A673 (cell line): ENCODE data around the gene CMIP.

Source experiments
- CTCF ChIP-seq: fragments of 300-800, 200-600 bp; sonication (generic); conservative IDR thresholded peaks from 2 replicates; pipeline ENCODE4 v1.5.1; 2017; ENCODE audit warnings: low read depth, mild to moderate bottlenecking, antibody characterized with exemption, low read length, moderate library complexity, mixed read lengths
- EZH2 ChIP-seq: fragments of 200-600 bp; sonication (generic); IDR thresholded peaks from 2 replicates; pipeline ENCODE4 v1.6.1; 2017; ENCODE audit warnings: borderline replicate concordance, low read depth, mild to moderate bottlenecking, mixed read lengths, antibody characterized with exemption, low read length; ENCODE audit not compliant: poor library complexity, severe bottlenecking

- TF ChIP-seq CTCF, result no peak
- TF ChIP-seq EZH2, result no peak
These were observed 128.0 kb downstream of the CMIP start for GRCh38 chr16:81572386-81573144.
